ENCODE measurements around the gene IL21.
"Not testable (repeated sequence)": the region's sequence is repeated elsewhere in the genome, so short reads cannot be mapped to it uniquely, and the experiment has no call there.

IL21 gene

GRCh38 chr4:122576261-122577188 lies 44.3 kb downstream of the IL21 start:
- DNase-seq, result peak; percentile 46

GRCh38 chr4:122574347-122574746 lies 46.5 kb downstream of the IL21 start:
- DNase-seq, result not testable (repeated sequence)

GRCh38 chr4:122562449-122562848 lies 58.4 kb downstream of the IL21 start:
- no peak for DNase-seq
